Adipocyte (in vitro differentiated cells): ENCODE measurements around the gene WNT7B.

Experiments
- DNase-seq: peaks from one replicate; pipeline ENCODE4 v3.0.0-alpha.2; 2015; ENCODE audit warnings: low read depth
- H3K27me3 ChIP-seq: replicated peaks from 2 replicates; pipeline ENCODE4 v1.7.0; 2013; ENCODE audit warnings: mild to moderate bottlenecking, low read length, moderate library complexity; ENCODE audit not compliant: control insufficient read depth, insufficient read depth
- H3K36me3 ChIP-seq: 2 replicates; pipeline ENCODE4 v1.7.0; 2013; ENCODE audit warnings: low read length, mild to moderate bottlenecking, moderate library complexity; ENCODE audit not compliant: control insufficient read depth, insufficient read depth, severe bottlenecking
- H3K4me1 ChIP-seq: 2 replicates; pipeline ENCODE4 v1.7.0; 2013; ENCODE audit warnings: mild to moderate bottlenecking, low read length, moderate library complexity; ENCODE audit not compliant: control insufficient read depth, insufficient read depth
- H3K4me3 ChIP-seq: 2 replicates; pipeline ENCODE4 v1.7.0; 2013; ENCODE audit warnings: mild to moderate bottlenecking, low read length, moderate library complexity
- H3K9ac ChIP-seq: 2 replicates; pipeline ENCODE4 v1.7.0; 2013; ENCODE audit warnings: mild to moderate bottlenecking, low read length, moderate library complexity
- H3K9me3 ChIP-seq: 2 replicates; pipeline ENCODE4 v1.7.0; 2013; ENCODE audit warnings: mild to moderate bottlenecking, low read length, moderate library complexity; ENCODE audit not compliant: control insufficient read depth

Gene WNT7B

DNA sequence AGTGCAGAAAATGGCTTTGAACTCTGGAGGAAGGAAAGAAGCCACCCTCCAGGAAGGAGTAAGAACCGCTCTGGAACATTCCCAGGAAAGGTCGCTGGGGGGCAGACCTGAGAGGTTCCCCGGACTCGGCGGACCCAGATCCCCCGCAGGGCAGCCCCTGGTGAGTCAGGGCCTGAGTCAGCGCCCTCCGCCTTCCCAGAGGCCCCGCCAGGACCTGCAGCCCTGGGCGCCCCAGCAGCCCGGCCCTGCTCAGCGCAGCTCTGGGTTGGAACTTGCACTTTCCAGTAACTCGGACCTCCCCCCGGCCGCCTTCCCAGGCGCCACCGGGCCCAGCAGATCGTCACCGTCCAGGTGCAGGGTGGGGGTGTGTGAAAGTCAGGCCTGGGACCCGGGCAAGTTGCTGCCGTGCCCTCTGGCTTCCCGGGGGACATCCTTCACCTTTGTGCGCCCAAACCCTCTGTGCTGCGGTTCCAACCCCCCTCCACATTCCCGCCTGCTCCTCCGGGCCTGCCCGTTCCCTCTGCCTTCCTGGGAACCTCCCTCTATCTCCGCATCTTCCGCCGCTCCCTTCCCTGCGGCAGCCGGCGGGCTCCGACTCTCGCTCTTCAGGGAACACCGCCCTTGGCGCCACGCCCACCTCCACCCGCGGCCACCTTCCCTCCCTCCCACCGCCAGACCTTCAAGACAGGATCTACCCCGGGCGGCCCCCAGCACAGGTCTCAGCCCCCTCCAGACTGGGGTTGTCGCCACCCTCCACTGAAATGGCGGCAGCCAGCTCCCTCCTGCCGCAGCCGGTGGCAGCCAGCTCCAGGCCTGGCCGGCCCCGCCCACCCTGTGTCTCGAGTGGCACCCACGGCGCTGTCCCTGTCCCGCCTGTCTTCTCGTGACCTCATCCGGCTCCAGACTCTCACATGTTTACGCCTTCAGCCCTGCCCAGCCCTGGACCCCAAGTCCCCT lies 36.8 kb upstream of the WNT7B start:
- H3K4me1 ChIP-seq: peaks cover 56% of the 10 kb centered on the region
- H3K4me3 ChIP-seq: peak overlapping the region; percentile 87
- no peaks in the 10 kb centered on the region for H3K36me3 ChIP-seq
- H3K27me3 ChIP-seq: no peaks in the 10 kb centered on the region
- H3K9me3 ChIP-seq: peaks cover 5% of the 10 kb centered on the region
- H3K9ac ChIP-seq: peak overlapping the region; percentile 96
- DNase-seq: peak; percentile 98

DNA sequence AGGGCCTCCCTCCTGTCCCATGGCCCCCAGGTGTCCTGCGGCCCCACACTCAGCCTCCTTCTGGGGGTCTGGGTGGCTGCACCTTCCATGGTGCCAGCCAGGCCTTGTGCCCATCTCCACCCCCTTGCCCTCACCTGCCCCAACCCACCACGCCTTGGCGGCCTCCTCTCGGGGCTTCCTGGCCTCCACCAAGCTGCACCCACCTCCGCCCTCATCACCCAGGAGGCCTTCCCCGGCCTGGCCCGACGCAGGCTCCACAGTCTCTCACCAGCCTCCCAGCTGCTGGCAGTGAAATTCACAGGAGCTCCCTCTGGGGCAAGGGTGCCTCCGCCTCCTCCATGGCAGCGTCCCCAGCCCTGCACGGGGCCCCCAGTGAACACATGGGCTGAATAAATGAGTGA lies 35.9 kb upstream of the WNT7B start:
- no peaks in the 10 kb centered on the region for H3K27me3 ChIP-seq
- no peak for DNase-seq
- peak overlapping the region; percentile 96 for H3K9ac ChIP-seq
- H3K4me3 ChIP-seq: peak overlapping the region; percentile 87
- H3K9me3 ChIP-seq: peaks cover 5% of the 10 kb centered on the region
- no peaks in the 10 kb centered on the region for H3K36me3 ChIP-seq
- H3K4me1 ChIP-seq: peaks cover 59% of the 10 kb centered on the region

DNA sequence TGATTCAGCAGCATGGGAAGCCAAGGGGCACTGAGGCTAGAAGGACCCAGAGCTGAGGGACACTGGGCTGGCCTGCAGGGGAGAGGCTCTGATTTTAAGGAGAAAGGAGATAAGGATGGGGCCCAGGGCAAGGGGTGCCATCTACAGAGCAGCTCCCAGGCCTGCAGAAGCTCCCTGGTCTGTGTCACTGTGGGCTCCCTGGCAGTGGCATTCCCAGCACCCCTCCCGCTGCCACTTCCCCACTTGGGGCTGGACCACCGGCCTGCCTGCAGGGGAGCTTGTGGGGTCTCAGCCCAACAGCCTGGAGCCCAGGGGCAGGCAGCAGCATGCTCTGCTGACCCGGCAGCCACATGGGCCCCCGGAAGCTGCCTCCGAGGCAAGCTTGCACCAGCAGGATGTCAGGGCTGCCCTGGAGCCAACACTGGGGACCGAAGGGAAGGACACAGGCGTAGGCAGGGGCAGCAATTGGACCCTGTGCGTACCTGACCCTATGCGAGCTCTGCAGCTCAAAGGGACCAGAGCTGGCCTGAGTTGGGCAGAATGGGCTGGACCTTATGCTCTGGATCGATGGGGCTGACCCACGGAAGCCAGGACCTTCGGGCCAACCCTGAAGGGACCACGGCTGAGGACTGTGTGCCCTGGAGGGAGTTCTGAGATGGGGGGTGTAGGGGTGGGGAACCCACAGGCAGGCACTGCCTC lies 35.4 kb upstream of the WNT7B start:
- Histone ChIP-seq H3K4me3 (peak overlapping the region; percentile 87), H3K27me3 (no peaks in the 10 kb centered on the region)
- DNase-seq: no peak

DNA sequence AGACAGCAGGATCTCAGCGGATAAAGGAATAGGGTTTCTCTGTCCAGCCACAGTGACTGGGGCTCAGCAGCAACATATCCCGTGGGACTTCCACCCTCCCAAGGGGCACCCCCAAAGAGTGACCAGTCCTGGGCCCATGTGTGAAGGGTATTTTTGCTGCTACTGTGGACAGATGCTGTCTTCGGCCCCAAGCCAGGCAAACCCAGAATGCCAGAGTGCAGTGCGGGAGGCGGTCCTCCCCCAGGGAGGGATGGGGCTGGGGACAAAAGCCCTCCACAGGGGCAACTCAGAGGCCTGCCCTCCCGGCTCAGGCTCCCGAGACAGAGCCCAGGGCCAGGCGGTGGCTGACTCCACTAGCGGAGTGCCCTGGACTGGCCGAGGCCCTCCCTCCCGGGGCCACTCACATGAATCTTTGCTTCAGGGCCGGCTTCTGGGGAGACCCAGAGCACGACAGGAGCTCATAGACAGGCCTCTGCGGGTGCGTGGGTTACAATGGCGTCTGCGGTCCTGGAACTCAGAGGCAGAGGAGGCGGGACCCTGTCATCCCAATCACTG lies 34.7 kb upstream of the WNT7B start:
- H3K27me3 ChIP-seq: no peaks in the 10 kb centered on the region
- peaks cover 60% of the 10 kb centered on the region for H3K4me1 ChIP-seq

More for the DNA sequence above, 35.4 kb upstream of the WNT7B start:
- Histone ChIP-seq H3K4me1 (peaks cover 60% of the 10 kb centered on the region), H3K9ac (peak overlapping the region; percentile 96), H3K36me3 (no peaks in the 10 kb centered on the region), H3K9me3 (peaks cover 5% of the 10 kb centered on the region)

DNA sequence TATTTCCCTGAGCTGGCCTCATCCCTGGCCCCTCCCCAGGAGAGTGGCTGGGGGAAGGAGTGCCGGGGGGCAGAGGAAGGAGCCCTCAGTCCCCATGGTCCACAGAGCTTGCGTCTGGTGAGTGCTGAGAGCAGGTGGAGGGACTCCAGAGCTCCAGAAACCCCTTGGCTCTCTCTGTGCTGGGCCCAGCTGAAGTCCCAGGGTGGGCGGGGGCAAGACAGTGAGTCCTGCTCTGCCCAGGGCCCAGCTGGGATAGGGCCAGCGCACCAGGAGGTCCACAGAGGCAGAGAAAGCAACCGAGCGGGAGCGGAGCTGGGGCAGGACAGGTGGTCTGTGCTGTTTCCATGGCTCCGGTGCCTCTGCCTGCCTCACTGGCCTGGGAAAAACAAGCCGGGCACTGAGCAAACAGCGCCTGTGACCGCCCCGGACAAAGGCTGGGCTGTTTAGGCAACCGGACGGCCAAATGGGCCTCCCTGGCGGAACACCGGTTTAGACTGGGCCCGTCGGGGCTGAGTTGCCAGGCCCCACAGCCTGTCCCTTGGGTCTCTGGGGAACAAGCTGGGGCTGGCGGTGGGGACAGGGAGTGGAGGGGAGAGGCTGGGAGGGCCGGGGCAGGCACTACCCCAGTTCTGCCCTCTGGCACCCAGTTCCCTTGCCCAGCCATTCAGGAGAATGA lies 34.1 kb upstream of the WNT7B start:
- H3K4me1 ChIP-seq: peaks cover 64% of the 10 kb centered on the region
- no peaks in the 10 kb centered on the region for H3K36me3 ChIP-seq
- no peak overlapping the region for H3K4me3 ChIP-seq
- no peaks in the 10 kb centered on the region for H3K27me3 ChIP-seq
- H3K9ac ChIP-seq: peak overlapping the region; percentile 96
- no peak for DNase-seq
- H3K9me3 ChIP-seq: peaks cover 5% of the 10 kb centered on the region

More for the DNA sequence above, 34.7 kb upstream of the WNT7B start:
- no peaks in the 10 kb centered on the region for H3K36me3 ChIP-seq
- no peak for DNase-seq
- peak overlapping the region; percentile 96 for H3K9ac ChIP-seq
- no peak overlapping the region for H3K4me3 ChIP-seq
- peaks cover 5% of the 10 kb centered on the region for H3K9me3 ChIP-seq

DNA sequence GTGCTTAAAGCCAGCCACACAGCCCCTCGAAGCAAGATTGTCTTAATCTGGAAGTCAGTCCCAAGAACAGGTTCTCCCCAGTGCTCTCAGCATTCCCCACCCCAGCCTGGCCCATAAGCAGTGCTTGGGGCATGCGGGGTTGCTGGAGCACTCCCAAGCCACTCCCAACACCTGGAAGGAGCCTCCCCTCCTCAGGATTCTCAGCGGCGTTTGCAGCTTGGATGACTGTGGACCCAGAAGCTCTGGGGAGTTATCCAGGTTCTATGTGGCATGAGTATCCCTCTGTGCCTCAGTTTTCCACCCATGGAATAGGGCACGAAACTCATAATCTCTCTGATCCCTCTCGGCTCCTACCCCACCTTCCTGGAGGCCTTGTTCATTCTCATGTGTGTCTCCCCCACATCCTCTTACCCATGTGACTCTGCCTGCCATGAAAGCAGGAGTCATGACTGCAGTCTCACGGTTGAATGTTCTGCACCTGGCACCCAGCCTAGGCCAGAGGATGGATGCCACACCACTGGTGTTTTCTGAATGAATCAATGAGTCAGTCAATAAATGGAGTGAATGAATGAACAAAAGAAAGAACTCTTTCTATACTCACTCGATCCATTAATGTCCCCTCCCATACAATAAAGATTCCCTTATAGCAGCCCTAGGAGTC lies 33.4 kb upstream of the WNT7B start:
- Histone ChIP-seq H3K4me3 (no peak overlapping the region), H3K36me3 (no peaks in the 10 kb centered on the region), H3K27me3 (no peaks in the 10 kb centered on the region), H3K9ac (no peak overlapping the region), H3K4me1 (peaks cover 66% of the 10 kb centered on the region), H3K9me3 (peaks cover 5% of the 10 kb centered on the region)
- no peak for DNase-seq

DNA sequence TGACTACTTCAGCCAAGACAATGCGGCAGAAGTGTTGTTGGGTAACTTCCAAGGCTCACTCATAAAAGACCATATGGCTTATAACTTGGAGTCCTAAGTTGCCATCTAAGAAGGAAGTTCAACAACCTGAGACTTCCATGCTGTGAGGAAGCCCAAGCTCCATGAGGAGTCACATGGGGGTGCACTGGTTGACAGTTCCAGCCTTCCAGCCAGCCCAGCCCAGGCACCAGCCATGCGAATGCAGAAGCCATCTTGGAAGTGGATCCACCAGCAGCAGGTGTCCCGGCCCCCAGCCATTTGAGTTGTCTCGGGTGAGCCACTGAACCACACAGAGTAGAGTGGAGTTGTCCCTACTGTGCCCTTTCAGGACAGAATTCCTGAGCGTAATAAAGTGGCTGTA lies 32.8 kb upstream of the WNT7B start:
- no peak overlapping the region for H3K4me3 ChIP-seq
- H3K27me3 ChIP-seq: no peaks in the 10 kb centered on the region
- H3K9me3 ChIP-seq: peaks cover 5% of the 10 kb centered on the region
- H3K36me3 ChIP-seq: no peaks in the 10 kb centered on the region
- H3K9ac ChIP-seq: no peak overlapping the region
- DNase-seq: no peak
- H3K4me1 ChIP-seq: peaks cover 60% of the 10 kb centered on the region

DNA sequence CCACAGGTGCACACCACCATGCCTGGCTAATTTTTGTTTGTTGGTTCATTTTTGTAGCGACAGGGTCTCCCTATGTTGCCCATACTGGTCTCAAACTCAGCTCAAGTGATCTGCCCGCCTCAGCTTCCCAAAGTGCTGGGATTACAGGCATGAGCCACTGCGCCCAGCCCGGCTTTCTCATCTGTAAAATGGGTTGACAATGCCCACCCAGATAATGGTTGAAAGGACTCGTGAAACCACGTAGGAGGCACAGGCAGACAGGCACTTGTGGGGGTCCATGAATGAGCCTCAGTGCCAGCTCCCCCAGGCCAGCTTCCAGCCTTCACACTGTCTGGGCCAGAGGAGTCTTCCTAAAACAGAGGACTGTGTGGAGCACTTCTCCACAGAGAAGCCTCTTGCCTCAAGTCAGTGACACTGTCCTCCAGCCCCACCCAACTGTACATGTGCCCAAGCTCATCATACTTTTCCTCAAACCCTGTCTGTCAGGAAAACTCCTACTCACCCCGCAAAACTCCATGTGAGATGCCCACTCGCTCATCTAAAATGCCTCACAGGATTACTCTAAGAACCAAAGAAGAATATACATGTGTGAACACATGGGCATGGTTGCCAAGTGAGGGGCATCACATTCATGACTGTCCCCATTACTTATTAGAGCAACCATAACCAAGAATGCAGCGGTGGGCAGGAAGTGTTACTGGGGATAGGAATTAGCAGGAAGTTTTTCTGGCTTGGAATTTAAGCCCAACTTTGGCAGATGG lies 32.1 kb upstream of the WNT7B start:
- peaks cover 55% of the 10 kb centered on the region for H3K4me1 ChIP-seq
- H3K4me3 ChIP-seq: no peak overlapping the region
- H3K9ac ChIP-seq: peak overlapping the region; percentile 95
- H3K36me3 ChIP-seq: no peaks in the 10 kb centered on the region
- DNase-seq: no peak
- no peaks in the 10 kb centered on the region for H3K27me3 ChIP-seq
- peaks cover 5% of the 10 kb centered on the region for H3K9me3 ChIP-seq

DNA sequence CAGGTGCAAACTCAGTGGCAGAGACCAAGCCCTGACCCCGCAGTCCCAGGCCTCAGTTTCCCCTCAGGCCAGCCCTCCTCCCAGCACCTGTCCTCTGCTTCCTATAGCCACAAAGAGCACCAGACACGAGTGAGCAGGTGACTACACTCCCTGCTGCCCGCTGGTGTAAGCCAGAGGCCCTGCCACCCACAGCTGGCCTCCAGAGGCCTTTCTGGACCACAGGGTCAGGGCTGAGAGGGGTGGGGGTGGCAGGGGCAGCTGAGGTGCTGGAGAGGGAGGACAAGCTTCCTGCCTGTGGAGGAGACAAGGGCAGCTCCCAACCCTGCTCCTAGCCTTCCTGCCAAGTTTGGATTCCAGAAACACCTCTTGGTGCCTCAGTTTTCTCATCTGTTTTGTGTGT lies 31.3 kb upstream of the WNT7B start:
- DNase-seq: no peak
- Histone ChIP-seq H3K4me3 (peak overlapping the region; percentile 69), H3K4me1 (peaks cover 59% of the 10 kb centered on the region), H3K27me3 (no peaks in the 10 kb centered on the region), H3K9me3 (peaks cover 5% of the 10 kb centered on the region), H3K9ac (peak overlapping the region; percentile 95), H3K36me3 (no peaks in the 10 kb centered on the region)

DNA sequence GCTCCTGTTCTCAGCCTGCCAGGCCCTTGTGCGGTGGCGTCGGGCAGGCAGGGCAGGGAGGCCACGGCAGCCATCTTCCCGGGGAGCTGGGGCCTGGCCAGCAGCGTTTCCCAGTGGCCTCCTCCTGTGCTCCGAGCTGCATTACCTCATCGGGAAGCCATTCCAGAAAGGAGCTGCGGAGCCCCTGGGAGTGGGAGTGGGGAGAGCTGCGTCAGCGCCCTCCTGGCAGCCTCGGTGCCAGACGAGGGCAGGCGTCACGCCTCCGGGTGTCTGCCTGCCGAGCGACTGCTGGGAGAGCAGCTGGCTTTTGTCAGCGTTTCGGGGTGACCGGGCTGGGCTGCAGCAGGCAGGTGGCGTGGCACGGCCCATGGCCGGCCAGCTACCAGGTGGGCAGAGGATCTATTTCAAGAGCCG lies 30.9 kb upstream of the WNT7B start:
- Histone ChIP-seq H3K4me1 (peaks cover 59% of the 10 kb centered on the region), H3K9me3 (peaks cover 5% of the 10 kb centered on the region), H3K36me3 (no peaks in the 10 kb centered on the region), H3K4me3 (peak overlapping the region; percentile 69), H3K27me3 (no peaks in the 10 kb centered on the region), H3K9ac (peak overlapping the region; percentile 95)
- DNase-seq: peak; percentile 90
